Suprapubic skin (tissue), 4 donors: ENCODE data around the gene MARK3. TPM values are rescaled to one million over a fixed set of nuclear protein-coding genes. Genes with fewer than 3 reads are reported as not detected.

Source experiments
- DNase-seq, 2 donors: peaks; one replicate each; pipeline ENCODE4 v3.0.0-alpha.2; 2019; ENCODE audit warnings: low spot score in 2 of 2
- H3K27ac ChIP-seq: fragments of 200-600 bp; sonication (generic); one replicate; pipeline ENCODE4 v1.5.1; 2019
- H3K27me3 ChIP-seq: fragments of 200-600 bp; sonication (generic); one replicate; pipeline ENCODE4 v1.5.1; 2019
- H3K36me3 ChIP-seq: fragments of 200-600 bp; sonication (generic); one replicate; pipeline ENCODE4 v1.5.1; 2019
- H3K4me1 ChIP-seq: fragments of 200-600 bp; sonication (generic); one replicate; pipeline ENCODE4 v1.5.1; 2019
- H3K4me3 ChIP-seq: fragments of 200-600 bp; sonication (generic); one replicate; pipeline ENCODE4 v1.5.1; 2019; ENCODE audit warnings: mild to moderate bottlenecking
- H3K9me3 ChIP-seq: fragments of 200-600 bp; sonication (generic); one replicate; pipeline ENCODE4 v1.5.1; 2019
- EP300 ChIP-seq: sonication (generic); formaldehyde crosslinking; IDR thresholded peaks from one replicate; pipeline ENCODE4 v1.6.1; 2017; ENCODE audit warnings: antibody characterized with exemption
- POLR2A ChIP-seq, 2 donors: fragments of 450-650 bp; IDR thresholded peaks; one replicate each; pipeline ENCODE4 v1.6.1; 2017; ENCODE audit warnings: antibody characterized with exemption in 2 of 2, mild to moderate bottlenecking in 2 of 2, moderate library complexity in 2 of 2
- POLR2AphosphoS5 ChIP-seq, 3 donors: sonication (generic); formaldehyde crosslinking; IDR thresholded peaks; one replicate each; pipeline ENCODE4 v1.6.1; 2017; ENCODE audit warnings: antibody characterized with exemption in 3 of 3
- WGBS: methylation state at CpG from one replicate; pipeline ENCODE4 v1.1.5; 2018; 5-methylcytosine and 5-hydroxymethylcytosine counted together
- total RNA-seq, 4 donors: library from RNA; depleted of rRNA; stranded (reverse); fragments of >200 nt; gene quantifications; one replicate each; pipeline ENCODE4 v1.1.0, GENCODE V29; 2016
- TF ChIP-seq, protein P1 (sequence below), 2 donors: fragments of 200-600 bp in 1 of 2; fragments of 450-650 bp in 1 of 2; sonication (generic) in 1 of 2; IDR thresholded peaks; one replicate each; pipeline ENCODE4 v1.5.1; 2016 to 2019; ENCODE audit warnings: antibody characterized with exemption in 2 of 2, mild to moderate bottlenecking in 1 of 2, moderate library complexity in 1 of 2

Gene MARK3
- total RNA-seq, 4 donors from 2014 or later, result 44.6 to 95.2 (median 57.2) TPM

GRCh38 chr14:103532216-103533136 lies 147.3 kb downstream of the MARK3 start:
- Histone ChIP-seq H3K4me3 (no peak overlapping the region), H3K36me3 (peaks cover 41% of the 10 kb centered on the region), H3K4me1 (peaks cover 37% of the 10 kb centered on the region)

GRCh38 chr14:103533137-103533998 lies 148.2 kb downstream of the MARK3 start:
- DNase-seq, result no peak
- H3K27me3 ChIP-seq, result no peaks in the 10 kb centered on the region
- WGBS, result 78% methylated on average over 8 of the region's 23 CpGs

More at GRCh38 chr14:103532216-103533136, 147.3 kb downstream of the MARK3 start:
- Histone ChIP-seq H3K9me3 (no peaks in the 10 kb centered on the region), H3K27ac (no peak overlapping the region), H3K27me3 (no peaks in the 10 kb centered on the region)
- 87% methylated on average over 7 of the region's 32 CpGs for WGBS
- DNase-seq, result no peak
- TF ChIP-seq, protein P1, sequence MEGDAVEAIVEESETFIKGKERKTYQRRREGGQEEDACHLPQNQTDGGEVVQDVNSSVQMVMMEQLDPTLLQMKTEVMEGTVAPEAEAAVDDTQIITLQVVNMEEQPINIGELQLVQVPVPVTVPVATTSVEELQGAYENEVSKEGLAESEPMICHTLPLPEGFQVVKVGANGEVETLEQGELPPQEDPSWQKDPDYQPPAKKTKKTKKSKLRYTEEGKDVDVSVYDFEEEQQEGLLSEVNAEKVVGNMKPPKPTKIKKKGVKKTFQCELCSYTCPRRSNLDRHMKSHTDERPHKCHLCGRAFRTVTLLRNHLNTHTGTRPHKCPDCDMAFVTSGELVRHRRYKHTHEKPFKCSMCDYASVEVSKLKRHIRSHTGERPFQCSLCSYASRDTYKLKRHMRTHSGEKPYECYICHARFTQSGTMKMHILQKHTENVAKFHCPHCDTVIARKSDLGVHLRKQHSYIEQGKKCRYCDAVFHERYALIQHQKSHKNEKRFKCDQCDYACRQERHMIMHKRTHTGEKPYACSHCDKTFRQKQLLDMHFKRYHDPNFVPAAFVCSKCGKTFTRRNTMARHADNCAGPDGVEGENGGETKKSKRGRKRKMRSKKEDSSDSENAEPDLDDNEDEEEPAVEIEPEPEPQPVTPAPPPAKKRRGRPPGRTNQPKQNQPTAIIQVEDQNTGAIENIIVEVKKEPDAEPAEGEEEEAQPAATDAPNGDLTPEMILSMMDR (IDR thresholded peaks at IDR 0.05), result no peak
- TF ChIP-seq POLR2AphosphoS5 (IDR thresholded peaks at IDR 0.05), result no peak

DNA sequence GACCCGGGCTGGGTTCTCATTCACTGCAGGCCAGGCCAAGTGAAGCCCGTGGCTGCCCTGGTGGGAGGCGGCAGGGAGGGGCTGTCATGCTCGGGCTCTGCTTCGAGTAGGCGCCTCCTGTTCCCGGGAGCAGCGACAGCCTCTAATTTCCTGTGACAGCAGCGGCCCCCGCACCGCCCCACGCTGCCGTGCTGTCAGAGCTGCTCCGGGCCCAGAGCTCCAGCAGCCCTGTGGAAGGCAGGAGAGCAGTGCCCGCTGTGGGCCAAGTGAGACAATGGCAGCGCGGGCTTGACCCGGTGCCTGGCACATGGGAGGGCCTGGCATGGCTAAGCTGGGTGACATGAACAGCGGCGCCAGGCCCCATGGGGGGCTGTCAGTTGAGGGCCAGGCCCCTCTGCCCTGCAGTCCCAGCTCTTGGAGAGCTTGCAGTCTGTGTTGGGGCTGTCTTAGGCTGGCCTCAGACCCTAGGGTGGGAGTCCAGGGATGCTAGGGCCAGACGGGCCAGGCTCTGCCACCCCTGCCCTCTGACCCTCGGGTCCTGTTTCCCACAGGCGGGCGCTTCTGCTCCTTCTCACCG lies 148.9 kb downstream of the MARK3 start:
- no peak for DNase-seq
- no peak overlapping the region for H3K27ac ChIP-seq
- TF ChIP-seq EP300 (no peak), POLR2A (IDR thresholded peaks at IDR 0.05) (no peak), POLR2AphosphoS5 (IDR thresholded peaks at IDR 0.05) (no peak)
- TF ChIP-seq, protein P1 (IDR thresholded peaks at IDR 0.05), result no peak
- H3K9me3 ChIP-seq, result no peaks in the 10 kb centered on the region
- H3K36me3 ChIP-seq, result peaks cover 41% of the 10 kb centered on the region
- no peaks in the 10 kb centered on the region for H3K27me3 ChIP-seq
- WGBS, result 93% methylated on average over 8 of the region's 25 CpGs
- H3K4me3 ChIP-seq, result no peak overlapping the region
- peaks cover 35% of the 10 kb centered on the region for H3K4me1 ChIP-seq

More at GRCh38 chr14:103533137-103533998, 148.2 kb downstream of the MARK3 start:
- no peaks in the 10 kb centered on the region for H3K9me3 ChIP-seq
- H3K4me1 ChIP-seq, result peaks cover 32% of the 10 kb centered on the region
- no peak overlapping the region for H3K27ac ChIP-seq
- H3K4me3 ChIP-seq, result no peak overlapping the region
- TF ChIP-seq POLR2AphosphoS5 (IDR thresholded peaks at IDR 0.05) (no peak), EP300 (no peak), POLR2A (IDR thresholded peaks at IDR 0.05) (no peak)
- TF ChIP-seq, protein P1 (IDR thresholded peaks at IDR 0.05), result no peak
- peaks cover 41% of the 10 kb centered on the region for H3K36me3 ChIP-seq

DNA sequence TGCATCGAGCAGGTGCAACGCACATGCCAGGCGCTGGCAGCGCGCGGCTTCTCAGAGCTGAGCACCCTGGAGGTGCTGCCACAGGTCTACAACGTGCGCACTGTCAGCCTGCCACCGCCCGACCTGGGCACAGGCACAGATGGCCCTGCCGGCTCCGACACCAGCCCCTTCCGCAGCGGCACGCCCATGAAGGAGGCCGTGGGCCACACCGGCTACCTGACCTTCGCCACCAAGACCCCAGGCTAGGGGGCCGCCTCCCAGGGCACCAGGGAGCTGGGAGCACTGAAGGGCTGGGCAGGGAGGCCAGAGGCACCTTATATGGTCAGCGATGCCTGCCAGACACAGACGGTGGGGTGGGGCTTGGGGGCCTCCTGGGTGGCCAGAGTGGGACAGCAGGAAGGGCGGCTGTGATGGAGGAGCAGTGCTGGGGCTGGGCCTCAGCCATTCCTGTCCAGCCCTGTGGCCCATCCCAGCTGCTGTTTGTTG lies 149.4 kb downstream of the MARK3 start:
- TF ChIP-seq, protein P1 (IDR thresholded peaks at IDR 0.05), result no peak
- TF ChIP-seq POLR2A (IDR thresholded peaks at IDR 0.05) (no peak), EP300 (no peak), POLR2AphosphoS5 (IDR thresholded peaks at IDR 0.05) (no peak)
- Histone ChIP-seq H3K9me3 (no peaks in the 10 kb centered on the region), H3K4me3 (no peak overlapping the region), H3K27me3 (no peaks in the 10 kb centered on the region), H3K27ac (no peak overlapping the region), H3K4me1 (peaks cover 38% of the 10 kb centered on the region), H3K36me3 (peaks cover 41% of the 10 kb centered on the region)
- no peak for DNase-seq
- 82% methylated on average over 9 of the region's 22 CpGs for WGBS
